ENCODE measurements around the gene MPPED2. TPM values are rescaled to one million over a fixed set of nuclear protein-coding genes. Genes with fewer than 3 reads are reported as not detected.

The MPPED2 gene
- total RNA-seq, 6 experiments from 2014 or later = 0.12 to 1.8 (median 0.75) TPM

DNA sequence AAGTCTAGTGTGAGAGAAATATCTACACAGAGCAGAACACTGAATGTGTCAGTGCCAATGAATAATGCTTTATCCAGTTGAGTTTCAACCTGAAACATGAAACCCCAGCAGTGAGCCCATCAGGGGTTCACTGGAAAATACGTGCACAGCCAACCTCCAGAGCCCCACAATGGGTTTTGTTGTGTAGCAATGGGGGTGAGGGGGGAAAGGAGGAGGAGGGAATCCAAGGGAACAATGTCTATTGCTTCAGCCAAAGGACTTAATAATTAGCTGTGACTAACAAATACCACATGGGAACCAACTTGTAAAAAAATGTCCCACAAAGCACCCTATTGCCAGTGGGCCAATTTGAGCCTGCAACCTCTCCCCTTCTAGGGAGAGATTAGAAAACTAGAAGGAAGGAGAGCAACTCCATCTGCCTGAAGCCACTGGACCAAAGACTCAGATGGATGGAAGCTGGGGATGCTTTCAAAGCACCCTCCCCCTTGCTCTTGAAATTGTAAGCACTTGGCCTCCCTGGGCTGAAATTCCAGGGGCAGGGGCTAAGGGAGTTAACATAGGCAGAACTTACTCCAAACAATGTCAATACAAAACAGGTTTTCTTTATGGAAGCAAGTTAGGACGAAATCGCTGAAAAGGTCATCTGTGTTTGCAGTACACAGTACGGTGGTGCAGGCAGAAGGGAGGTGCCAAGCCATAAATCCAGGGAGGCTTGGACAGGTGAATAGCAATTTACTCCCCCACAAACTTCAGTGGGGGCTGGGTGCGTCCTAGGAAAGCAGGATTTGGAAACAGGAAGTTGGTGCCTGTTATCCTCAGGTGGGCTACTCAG lies 163.5 kb downstream of the MPPED2 start:
- 26% methylated on average over 5 of the region's 5 CpGs for WGBS (ENCODE audit: insufficient coverage, low coverage, low lambda C conversion rate, missing lambda C conversion rate)
- Histone ChIP-seq H3K36me3 (no peaks in the 10 kb centered on the region), H3K4me3 (no peak overlapping the region), H3K27me3 (no peaks in the 10 kb centered on the region), H3K27ac (no peak overlapping the region), H3K4me1 (peaks cover 0 to 14% (median 6%) of the 10 kb centered on the region in 4 donors), H3K9me3 (no peaks in the 10 kb centered on the region)
- TF ChIP-seq, protein P1, sequence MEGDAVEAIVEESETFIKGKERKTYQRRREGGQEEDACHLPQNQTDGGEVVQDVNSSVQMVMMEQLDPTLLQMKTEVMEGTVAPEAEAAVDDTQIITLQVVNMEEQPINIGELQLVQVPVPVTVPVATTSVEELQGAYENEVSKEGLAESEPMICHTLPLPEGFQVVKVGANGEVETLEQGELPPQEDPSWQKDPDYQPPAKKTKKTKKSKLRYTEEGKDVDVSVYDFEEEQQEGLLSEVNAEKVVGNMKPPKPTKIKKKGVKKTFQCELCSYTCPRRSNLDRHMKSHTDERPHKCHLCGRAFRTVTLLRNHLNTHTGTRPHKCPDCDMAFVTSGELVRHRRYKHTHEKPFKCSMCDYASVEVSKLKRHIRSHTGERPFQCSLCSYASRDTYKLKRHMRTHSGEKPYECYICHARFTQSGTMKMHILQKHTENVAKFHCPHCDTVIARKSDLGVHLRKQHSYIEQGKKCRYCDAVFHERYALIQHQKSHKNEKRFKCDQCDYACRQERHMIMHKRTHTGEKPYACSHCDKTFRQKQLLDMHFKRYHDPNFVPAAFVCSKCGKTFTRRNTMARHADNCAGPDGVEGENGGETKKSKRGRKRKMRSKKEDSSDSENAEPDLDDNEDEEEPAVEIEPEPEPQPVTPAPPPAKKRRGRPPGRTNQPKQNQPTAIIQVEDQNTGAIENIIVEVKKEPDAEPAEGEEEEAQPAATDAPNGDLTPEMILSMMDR (IDR thresholded peaks at IDR 0.05) = no peak
- no peak for TF ChIP-seq POLR2A (IDR thresholded peaks at IDR 0.05)
- ATAC-seq (peak; percentile 57 to 62 (median 62)), DNase-seq (no peak)
- intact Hi-C loops (cut with DNase I) = no loop called here

DNA sequence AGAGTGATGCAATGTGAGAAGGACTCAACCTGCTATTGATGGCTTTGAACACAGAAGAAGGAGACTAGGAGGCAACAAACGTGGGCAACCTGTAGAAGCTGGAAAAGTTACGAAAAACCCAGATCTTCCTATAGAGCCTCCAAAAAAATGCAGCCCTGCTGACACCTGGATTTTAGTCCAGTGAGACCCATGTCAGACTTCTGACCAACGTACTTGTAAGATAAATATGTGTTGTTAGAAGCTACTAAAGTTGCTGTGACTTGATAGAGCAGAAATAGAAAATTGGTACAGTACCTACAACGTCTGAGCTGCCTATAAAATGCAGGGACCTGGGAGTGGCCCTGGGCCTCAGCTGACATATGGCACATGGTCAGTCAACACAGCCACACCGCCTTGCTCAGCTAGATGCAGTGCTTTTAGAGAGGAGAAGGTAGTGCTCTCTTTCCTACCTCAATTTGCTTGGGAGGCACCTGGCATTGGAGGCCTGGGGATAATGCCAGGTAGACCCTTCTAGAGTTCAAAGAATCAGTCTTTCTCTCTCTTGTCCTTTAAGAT lies 165.8 kb downstream of the MPPED2 start:
- intact Hi-C loops (cut with DNase I) = no loop called here
- H3K36me3 ChIP-seq = no peaks in the 10 kb centered on the region
- TF ChIP-seq, protein P1 (IDR thresholded peaks at IDR 0.05) = no peak
- no peaks in the 10 kb centered on the region for H3K27me3 ChIP-seq
- H3K27ac ChIP-seq = no peak overlapping the region
- ATAC-seq (no peak), DNase-seq (no peak)
- WGBS (ENCODE audit: insufficient coverage, low coverage, low lambda C conversion rate, missing lambda C conversion rate) = 54% methylated on average over 3 of the region's 5 CpGs
- no peaks in the 10 kb centered on the region for H3K9me3 ChIP-seq
- peaks cover 0 to 14% (median 6%) of the 10 kb centered on the region in 4 donors for H3K4me1 ChIP-seq
- H3K4me3 ChIP-seq = no peak overlapping the region

DNA sequence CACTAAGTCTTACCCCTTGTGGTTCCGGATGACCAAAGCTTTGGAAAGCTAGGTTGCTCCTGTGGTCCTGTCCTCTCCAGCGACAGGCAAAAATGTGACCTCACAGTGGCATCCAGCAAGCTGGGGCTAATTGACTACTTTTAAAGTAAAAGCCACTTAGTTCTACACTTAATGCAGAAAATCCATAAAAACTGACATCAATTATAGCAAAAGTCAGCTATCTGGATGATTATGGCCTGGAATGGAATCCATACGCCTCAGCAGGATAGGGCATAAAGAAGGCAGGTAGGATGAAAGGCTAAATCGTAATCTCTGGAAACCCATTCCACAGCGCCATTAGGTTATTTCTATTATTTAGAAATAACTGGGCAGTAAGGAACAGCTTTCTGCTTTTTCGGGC lies 171.3 kb downstream of the MPPED2 start:
- H3K9me3 ChIP-seq = no peaks in the 10 kb centered on the region
- ATAC-seq (no peak), DNase-seq (no peak)
- H3K36me3 ChIP-seq = no peaks in the 10 kb centered on the region
- WGBS (ENCODE audit: insufficient coverage, low coverage, low lambda C conversion rate, missing lambda C conversion rate) = 79% methylated on average over 6 of the region's 6 CpGs
- no peaks in the 10 kb centered on the region for H3K4me1 ChIP-seq
- no peaks in the 10 kb centered on the region for H3K27me3 ChIP-seq
- H3K27ac ChIP-seq = no peak overlapping the region
- H3K4me3 ChIP-seq = no peak overlapping the region
- intact Hi-C loops (cut with DNase I) = no loop called here
- no peak for TF ChIP-seq POLR2A (IDR thresholded peaks at IDR 0.05)
- TF ChIP-seq, protein P1 (IDR thresholded peaks at IDR 0.05) = no peak

DNA sequence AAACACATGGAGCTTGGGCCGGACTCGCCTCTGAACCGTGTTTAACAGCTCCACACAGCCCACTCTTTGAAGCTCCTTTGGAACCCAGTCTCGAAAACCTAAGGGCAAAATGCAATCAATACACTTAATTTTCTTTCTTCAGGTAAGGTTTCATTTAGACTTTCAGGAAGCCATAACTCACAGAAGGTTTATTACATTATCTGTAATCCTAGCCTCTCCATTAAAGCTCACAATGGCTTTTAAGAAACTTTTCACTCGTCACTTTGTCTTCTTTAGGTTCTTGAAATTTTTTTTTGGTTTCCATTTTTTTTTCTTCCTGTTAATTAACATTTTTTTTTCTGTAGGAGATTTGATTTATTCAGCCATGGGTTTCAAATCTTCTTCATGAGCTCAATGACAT lies 171.9 kb downstream of the MPPED2 start:
- 71% methylated on average over 4 of the region's 5 CpGs for WGBS (ENCODE audit: insufficient coverage, low coverage, low lambda C conversion rate, missing lambda C conversion rate)
- ATAC-seq (no peak), DNase-seq (no peak)
- no peaks in the 10 kb centered on the region for H3K9me3 ChIP-seq
- TF ChIP-seq, protein P1 (IDR thresholded peaks at IDR 0.05) = no peak
- no peak for TF ChIP-seq POLR2A (IDR thresholded peaks at IDR 0.05)
- H3K4me3 ChIP-seq = no peak overlapping the region
- H3K27me3 ChIP-seq = no peaks in the 10 kb centered on the region
- intact Hi-C loops (cut with DNase I) = no loop called here
- H3K36me3 ChIP-seq = no peaks in the 10 kb centered on the region
- H3K27ac ChIP-seq = no peak overlapping the region
- H3K4me1 ChIP-seq = no peaks in the 10 kb centered on the region
